DMS153 treated with DMSO at 0.1 percent for 48 hours (cell line): ENCODE results near the gene TMCC1.
"Not testable (repeated sequence)": the region's sequence is repeated elsewhere in the genome, so short reads cannot be mapped to it uniquely, and the experiment has no call there.

Source experiments
- DNase-seq: peaks from one replicate; lab custom pipeline; 2025; ENCODE audit not compliant: unreplicated experiment; lab: John Stamatoyannopoulos, UW

The TMCC1 gene

GRCh38 chr3:129612534-129613366, 280.8 kb downstream of the TMCC1 start:
- no peak for DNase-seq

DNA sequence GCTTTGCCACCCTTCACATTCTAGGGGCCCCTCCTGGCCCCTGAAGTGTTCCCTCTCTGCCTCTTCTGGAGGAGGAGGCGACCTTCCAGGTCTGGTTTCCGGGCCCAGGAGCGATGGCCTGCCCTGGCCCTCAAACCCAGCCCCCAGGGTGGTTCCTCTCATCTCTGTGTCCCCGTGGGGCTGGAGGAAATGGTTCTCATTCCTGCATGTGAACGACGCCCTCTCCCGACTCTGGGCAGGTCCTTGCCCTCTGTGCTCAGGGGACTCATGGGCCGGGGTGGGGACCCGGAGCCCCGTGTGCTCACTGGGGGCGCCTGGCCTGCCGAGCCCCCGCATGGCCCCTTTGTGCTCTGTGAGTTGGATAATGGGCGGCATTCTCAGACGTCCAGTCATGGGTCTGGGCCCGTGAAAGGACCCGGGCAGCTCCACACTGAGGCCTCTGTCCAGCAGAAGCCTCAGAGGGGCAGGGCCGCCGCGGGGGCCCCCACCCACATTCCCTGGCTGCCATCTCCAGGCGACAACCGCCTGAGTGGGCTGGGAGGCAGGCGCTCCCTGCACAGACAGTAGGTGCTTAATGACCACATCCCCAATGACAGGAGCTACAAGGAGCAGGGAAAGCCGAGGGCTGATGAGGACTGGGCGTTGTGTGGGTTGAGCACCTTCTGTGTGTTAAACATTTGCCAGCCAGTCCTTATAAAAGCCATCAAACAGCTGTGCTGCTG, 281.5 kb downstream of the TMCC1 start:
- no peak for DNase-seq

DNA sequence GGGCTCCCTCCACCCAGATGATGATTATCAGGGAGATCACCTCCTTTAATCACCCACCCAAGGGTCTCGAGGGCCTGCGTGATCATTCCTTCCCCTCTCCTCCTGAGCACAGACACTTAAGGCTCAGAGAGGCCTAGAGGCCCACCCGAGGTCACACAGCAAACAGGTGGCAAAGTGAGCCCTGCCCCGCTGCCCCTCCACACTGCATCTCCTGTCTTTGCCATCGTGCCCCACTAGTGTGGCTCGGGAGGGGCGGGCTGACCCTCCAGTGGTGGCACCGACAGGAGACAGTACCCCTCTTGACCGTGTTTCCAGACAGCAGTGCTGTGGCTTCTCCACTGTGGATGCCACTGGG, 282.1 kb downstream of the TMCC1 start:
- no peak for DNase-seq

- not testable (repeated sequence) for DNase-seq
These were observed 282.6 kb downstream of the TMCC1 start for GRCh38 chr3:129610794-129611445.

GRCh38 chr3:129610276-129610675, 283.2 kb downstream of the TMCC1 start:
- no peak for DNase-seq

GRCh38 chr3:129609591-129610182, 283.8 kb downstream of the TMCC1 start:
- no peak for DNase-seq

- no peak for DNase-seq
These were observed 284.4 kb downstream of the TMCC1 start for GRCh38 chr3:129608936-129609590.

DNA sequence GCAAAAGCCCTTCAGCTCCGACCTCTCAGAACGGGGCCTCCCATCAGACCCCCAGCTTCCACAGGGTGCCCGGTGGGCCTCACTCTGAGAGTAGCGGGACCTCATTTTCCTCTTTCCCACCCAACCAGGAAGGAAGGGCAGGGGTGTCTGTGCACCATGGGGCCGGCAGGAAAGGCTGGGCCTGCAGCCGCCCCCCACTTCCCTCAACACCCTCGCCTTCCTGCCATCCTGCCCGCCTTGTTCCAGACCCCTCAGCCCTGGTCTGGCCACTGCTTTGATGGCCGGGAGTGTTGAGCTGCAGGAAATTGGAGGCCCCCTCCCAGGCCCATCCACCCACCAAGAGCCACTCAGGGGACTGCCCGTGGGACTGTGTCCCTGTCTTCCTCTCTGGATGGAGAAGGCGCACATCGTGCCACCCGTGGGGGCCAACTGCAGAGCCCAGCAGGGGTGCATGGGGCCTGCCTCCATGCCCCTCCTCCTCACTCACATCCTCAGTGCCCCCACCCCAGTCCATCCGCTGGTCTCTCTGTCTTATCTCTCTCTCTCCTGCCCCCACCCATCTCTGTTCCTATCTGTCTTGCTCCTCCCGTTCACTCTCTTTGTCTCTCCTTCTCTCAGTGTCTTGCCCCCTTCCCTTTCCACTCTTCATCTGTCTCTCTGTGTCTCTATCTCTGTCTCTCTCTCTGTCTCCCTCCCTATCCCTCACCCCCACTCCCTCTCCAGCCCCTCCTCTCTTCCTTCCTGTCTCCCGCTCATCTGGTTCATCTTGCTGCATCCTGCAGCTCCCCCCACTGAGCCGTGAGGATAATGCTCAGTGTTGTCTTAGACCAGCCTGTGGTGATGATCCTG, 285.2 kb downstream of the TMCC1 start:
- DNase-seq: peak; percentile 34

- DNase-seq: no peak
These were observed 286.0 kb downstream of the TMCC1 start for GRCh38 chr3:129607391-129608068.

GRCh38 chr3:129606636-129607390, 286.7 kb downstream of the TMCC1 start, which contains the start of gene PLXND1:
Gene PLXND1 (minus strand): TSS chr3:129606676. CDS start chr3:129606639, 37 bp downstream.
- peak; percentile 50 for DNase-seq

GRCh38 chr3:129605922-129606635, 287.4 kb downstream of the TMCC1 start:
- no peak for DNase-seq

GRCh38 chr3:129605203-129605921, 288.1 kb downstream of the TMCC1 start:
- DNase-seq: no peak

DNA sequence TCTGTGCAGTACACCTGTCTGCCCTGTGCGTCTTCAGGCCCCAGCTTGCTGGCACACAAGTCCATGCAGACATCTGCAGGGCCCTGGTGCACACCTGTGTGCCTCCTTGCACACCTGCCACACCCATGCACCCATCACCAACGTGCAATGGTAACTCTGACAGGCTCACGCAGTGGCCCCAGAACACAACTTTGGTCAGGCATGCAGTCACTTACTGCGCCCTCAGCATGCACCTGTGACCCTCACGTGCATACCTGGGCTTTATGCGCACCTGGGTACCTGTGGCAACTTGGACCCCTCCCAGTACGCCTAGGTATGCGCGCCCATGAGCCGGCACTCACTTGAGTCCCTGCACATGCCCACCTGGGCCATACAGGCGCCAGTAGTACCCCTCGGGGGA, 288.7 kb downstream of the TMCC1 start:
- DNase-seq: no peak

DNA sequence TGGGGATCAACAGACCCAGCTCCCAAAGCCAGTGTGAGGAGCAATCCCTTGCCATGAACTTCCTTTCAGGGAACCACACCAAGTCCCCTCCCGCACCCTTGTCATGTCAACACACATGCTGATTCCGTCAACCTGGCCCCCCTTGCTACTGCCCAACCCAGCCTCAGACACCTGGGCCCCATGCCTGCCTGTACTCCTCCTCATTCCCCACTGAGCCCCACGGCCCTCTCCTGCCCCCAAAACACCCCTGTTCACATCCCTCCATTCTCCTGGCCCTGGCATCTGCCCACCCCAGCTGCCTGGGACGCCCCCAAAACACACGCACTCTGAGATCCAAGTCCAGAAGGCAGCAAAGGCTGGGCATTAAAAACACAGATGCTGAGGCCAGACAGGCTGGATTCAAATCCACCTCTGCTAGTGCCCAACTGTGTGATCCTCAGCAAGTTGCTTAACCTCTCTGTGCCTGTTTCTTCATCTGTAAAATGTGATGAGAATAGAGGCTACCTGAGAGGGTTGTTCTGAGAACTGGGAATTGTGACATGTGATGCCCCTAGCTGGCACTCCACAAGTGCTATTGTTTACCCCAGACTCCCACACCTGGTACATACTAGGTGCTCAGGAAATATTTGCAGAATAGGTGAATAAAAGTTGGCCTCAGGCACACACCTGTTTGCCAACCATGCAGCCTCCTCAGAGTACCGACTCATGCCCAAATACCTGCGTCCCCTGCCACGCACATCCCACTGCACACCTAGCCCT, 289.3 kb downstream of the TMCC1 start:
- no peak for DNase-seq

GRCh38 chr3:129603561-129603942, 290.0 kb downstream of the TMCC1 start:
- DNase-seq: no peak

DNA sequence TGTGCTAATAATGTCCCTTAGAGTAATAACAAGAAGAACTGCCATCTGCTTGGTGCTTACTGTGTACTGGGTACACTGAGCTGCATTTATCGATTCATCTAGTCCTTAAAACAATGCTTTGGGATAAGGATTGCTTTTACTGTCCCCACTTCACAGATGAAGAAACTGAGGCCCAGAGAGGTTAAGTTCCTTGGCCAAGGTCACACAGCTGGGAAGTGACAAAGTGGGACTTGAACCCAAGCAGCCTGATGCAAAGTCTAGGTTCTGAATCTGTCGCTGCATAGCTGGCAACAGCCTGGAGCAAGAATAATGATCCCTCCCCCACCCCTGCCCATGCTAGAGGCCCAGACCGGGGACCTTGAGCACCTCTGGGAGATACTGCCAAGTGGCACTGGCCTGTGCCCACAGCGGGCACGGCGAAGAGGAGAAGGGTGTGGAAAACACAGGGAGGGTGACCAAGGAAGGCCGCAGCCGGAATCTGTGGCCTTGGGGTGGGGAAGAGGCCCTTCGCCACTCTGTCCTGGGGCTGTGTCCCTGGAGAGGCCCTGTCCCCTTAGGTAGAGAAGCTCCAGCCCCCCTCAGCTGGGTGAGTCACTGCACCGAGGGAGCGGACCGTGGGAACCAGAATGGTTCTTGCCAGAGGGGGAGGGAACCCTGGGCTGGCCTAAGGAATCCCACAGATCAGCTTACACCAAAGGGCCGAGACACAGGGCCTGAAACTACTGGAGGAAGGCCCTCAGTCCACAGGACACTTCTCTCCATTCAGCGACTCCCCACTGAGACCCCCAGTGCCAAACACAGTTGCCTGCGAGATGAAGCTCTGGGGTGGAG, 290.6 kb downstream of the TMCC1 start:
- DNase-seq: no peak
